HG03097 (cell line): ENCODE data around the gene CUL5.
"Not testable (repeated sequence)": the region's sequence is repeated elsewhere in the genome, so short reads cannot be mapped to it uniquely, and the experiment has no call there.

ENCODE experiments used
- ATAC-seq: cut with Tn5 transposase; IDR thresholded peaks from one replicate; pipeline ENCODE4 v1.9.1; 2021; ENCODE audit not compliant: unreplicated experiment, low FRiP score

CUL5 gene

DNA sequence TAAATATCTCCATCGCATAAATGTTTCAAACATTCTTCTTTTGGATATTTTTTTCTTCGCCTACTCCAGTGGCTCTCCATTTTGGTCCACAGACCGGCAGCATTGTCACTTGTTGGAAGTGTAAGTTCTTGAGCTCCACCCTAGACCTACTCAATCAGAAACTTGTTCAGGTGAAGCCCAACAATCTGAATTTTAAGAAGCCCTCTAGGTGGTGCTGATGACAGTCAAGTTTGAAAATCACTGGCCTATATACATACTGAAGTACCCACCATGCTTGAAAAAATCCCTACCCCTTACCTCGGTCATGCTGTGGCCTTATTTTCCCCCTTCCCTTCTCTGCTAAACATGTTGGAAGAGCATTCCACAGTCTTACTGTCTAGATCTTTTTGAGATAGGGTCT is 102.4 kb downstream of the CUL5 start:
- no peak for ATAC-seq

DNA sequence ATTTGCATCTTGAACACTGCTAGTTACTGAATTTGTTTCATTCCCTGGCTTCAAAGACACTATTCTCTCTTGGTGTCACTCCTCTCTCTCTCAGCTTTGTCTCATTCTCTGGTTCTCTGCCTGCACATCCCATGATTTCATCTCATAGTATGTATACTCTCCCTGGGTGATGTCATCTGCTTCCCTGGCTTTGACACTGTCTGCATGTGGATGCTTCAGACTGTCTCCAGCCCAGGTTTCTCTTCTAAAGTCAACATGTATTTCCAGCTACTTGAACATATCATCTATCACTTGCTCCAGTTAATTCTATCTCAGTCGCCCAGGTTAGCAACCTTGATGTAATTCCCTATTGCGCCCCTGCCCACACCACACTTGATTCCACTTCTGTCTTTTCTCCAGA is 103.4 kb downstream of the CUL5 start:
- ATAC-seq: no peak

DNA sequence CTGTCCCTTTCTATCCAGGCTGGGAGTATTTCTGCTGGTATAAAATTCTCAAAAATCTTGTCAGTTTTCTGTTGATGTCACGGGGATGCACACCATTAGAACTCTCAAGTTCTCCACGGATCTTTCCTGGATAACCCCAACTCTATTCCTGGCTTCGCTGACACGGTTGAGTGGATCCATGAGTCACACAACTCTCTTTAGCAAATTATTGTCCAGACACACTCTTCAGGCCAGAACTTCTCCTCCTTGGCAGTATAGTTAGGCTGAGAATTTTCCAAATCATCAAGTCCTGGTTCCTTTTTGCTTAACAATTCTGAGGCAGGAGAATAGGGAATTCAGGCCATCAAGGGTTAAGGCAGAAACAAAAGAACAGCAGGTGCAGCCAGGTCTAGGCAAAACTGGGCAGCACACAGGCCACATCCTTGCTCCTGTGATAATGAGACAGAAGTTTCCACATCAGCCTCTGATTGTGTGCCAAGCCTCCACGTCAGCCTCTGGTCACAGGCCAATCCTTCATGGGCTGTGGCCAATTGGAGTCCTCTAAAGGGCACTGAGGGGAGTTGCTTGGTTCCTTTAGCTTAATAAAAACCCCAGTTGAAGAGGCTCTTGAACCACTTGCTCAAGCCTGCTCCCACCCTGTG is 106.9 kb downstream of the CUL5 start:
- no peak for ATAC-seq

- no peak for ATAC-seq
Observed at GRCh38 chr11:108117746-108118371, 109.2 kb downstream of the CUL5 start.

GRCh38 chr11:108120936-108121273 is 112.2 kb downstream of the CUL5 start:
- ATAC-seq: not testable (repeated sequence)

DNA sequence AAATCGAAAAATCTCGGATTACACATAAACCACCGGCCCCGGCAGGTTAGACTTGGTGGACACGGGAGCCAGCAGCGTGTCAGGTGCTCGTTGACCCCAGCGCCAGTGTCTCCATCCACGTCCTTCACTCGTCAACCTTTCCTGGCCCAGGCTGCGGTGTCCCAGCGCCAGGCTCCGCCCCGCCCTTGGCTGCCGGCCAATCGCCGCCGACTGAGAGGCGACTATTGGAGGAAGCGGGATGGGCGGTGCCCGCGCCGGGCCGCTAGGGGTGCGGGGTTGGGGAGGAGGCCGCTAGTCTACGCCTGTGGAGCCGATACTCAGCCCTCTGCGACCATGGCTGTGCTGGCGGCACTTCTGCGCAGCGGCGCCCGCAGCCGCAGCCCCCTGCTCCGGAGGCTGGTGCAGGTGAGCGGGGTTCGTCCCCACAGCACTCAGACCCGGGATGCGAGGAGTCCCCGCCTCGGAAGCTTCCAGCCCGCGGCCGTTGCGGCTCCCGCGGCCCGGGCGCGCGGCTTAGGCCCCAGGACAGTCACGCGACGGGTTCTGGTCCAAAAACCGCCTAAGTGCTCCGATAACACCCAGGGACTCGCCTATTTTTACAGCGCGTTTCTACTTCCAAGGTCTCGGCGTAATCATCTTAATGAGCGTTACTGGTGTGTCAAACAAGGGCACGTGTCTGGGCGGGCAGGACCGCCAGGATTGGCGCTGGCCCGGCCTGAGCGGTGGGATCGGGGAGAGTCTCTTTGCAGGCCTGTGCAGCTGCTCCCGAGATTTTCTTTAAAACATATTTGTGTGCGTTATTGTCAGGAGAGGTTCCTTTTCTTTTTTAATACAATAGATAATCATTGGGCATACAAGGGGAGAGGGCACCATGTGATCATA is 112.8 kb downstream of the CUL5 start, which contains the start of gene ACAT1:
Gene ACAT1, plus strand, starts transcription at position 294 of the 882 bp plus-strand sequence. Its CDS starts 40 bp downstream, at position 334.
- peak; percentile 98 for ATAC-seq

GRCh38 chr11:108122166-108122628 is 113.5 kb downstream of the CUL5 start:
- ATAC-seq: no peak

- no peak for ATAC-seq
Observed at GRCh38 chr11:108125096-108125495, 116.4 kb downstream of the CUL5 start.

- ATAC-seq: no peak
Observed at GRCh38 chr11:108128772-108129171, 120.1 kb downstream of the CUL5 start.

DNA sequence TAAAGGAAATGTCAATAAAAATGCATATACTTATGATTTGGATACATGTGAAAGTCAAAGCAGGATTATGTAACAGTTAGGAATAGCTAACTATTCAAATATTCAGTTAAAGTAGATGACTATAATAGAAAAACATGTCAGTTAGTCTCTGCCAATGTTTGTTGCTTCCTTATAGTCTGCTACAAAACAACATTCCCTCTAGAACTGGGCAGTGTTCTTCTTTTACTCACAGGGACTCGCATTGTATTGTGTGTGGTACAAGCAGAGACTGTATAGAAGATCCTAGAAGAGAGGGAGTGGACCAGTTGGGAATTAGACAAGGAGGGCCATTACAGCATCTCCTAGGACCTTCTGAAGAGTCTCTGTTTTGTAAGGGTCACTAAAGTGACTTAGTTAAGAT is 123.3 kb downstream of the CUL5 start:
- ATAC-seq: no peak

- ATAC-seq: not testable (repeated sequence)
Observed at GRCh38 chr11:108132993-108133538, 124.4 kb downstream of the CUL5 start.

- no peak for ATAC-seq
Observed at GRCh38 chr11:108135845-108136544, 127.3 kb downstream of the CUL5 start.

- ATAC-seq: no peak
Observed at GRCh38 chr11:108137212-108137611, 128.5 kb downstream of the CUL5 start.

GRCh38 chr11:108142304-108142703 is 133.6 kb downstream of the CUL5 start:
- no peak for ATAC-seq

GRCh38 chr11:108144615-108145014 is 135.9 kb downstream of the CUL5 start:
- no peak for ATAC-seq

GRCh38 chr11:108147150-108147549 is 138.5 kb downstream of the CUL5 start:
- ATAC-seq: no peak

GRCh38 chr11:108148556-108148955 is 139.9 kb downstream of the CUL5 start:
- ATAC-seq: no peak

DNA sequence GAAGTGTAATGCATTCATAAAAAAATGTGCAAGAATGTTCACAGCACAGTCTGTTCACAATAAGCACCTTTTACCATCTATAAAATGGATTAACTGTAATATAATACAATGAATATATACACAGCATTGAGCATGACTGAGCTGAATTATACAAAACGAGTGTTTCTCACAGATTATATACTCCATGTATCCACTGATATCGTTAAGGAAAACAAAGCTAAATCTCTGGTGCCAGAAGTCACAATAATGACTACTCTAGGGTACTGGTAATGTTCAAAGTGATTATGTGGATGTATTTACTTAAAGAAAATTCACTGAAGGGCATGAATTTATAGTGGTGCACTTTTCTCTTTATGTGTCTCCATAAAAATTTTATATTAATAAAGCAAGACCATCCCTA is 145.9 kb downstream of the CUL5 start:
- no peak for ATAC-seq
